Measurements from ENCODE around the gene GPX5.
"Not testable (repeated sequence)": the region's sequence is repeated elsewhere in the genome, so short reads cannot be mapped to it uniquely, and the experiment has no call there.

Gene GPX5

DNA sequence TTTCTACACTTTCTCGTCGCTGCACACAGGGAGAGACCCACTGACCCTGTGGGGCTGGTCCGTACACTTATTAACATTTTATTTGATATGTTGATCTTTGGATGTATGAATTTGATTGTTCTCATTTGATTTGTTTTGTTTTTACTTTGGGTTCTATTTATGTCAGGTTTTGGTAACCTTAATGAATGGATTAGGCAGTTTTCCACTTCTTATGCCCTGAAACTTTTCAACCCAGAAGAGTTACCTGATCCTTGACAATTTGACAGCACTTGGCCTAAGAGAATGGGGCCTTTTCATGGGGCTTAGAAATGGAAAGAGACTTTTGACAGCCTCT, 33.7 kb upstream of the GPX5 start:
- H3K9me3 ChIP-seq (ENCODE audit: control insufficient read depth in 5 of 5, low read length in 5 of 5) = no peaks in the 10 kb centered on the region
- H3K4me3 ChIP-seq (ENCODE audit: low read depth in 1 of 5, low read length in 5 of 5) = no peak overlapping the region
- H3K4me1 ChIP-seq (ENCODE audit: control insufficient read depth in 5 of 5, insufficient read depth in 5 of 5, low read length in 5 of 5) = peaks cover 0 to 14% (median 7%) of the 10 kb centered on the region in 5 donors
- H3K27ac ChIP-seq (ENCODE audit: low read depth, low read length) = no peak overlapping the region
- H3K9ac ChIP-seq (ENCODE audit: low read length in 5 of 5) = no peak overlapping the region
- no peaks in the 10 kb centered on the region for H3K36me3 ChIP-seq (ENCODE audit: control insufficient read depth in 5 of 5, insufficient read depth in 5 of 5, low read length in 5 of 5)
- H3K27me3 ChIP-seq (ENCODE audit: control insufficient read depth in 5 of 5, insufficient read depth in 4 of 5, low read length in 5 of 5) = peaks cover 0 to 4% (median 0%) of the 10 kb centered on the region in 5 donors

DNA sequence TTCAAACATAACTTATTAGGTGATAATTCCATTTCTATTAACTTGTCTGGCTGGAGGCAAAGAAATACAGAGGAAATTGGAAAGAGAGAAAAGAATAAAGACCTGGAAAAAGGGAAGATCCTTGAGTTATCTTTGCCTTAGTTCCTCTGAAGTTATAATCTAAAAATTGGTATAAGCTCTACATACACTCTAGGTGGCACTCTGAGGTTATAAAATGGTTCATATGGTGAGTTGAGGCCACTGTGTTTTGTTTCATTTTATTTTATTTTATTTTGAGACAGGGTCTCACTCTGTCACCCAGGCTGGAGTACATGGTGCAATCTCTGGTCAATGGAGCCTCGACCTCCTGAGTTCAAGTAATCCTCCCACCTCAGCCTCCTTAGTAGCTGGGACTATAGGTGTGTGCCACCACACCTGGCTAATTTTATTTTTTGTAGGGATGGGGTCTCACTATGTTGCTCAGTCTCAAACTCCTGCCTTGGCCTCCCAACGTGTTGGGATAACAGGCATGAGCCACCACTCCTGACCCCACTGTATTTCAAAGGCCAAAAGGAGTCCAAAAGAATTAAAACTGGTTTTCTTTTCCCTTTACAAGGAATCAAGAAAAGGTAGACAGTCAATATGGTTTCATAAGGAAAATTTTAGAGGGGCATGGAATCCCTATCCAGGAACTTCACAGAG, 29.4 kb upstream of the GPX5 start:
- peaks cover 0 to 11% (median 0%) of the 10 kb centered on the region in 5 donors for H3K27me3 ChIP-seq (ENCODE audit: control insufficient read depth in 5 of 5, insufficient read depth in 4 of 5, low read length in 5 of 5)
- H3K4me1 ChIP-seq (ENCODE audit: control insufficient read depth in 5 of 5, insufficient read depth in 5 of 5, low read length in 5 of 5) = no peaks in the 10 kb centered on the region
- no peak overlapping the region for H3K4me3 ChIP-seq (ENCODE audit: low read depth in 1 of 5, low read length in 5 of 5)
- no peaks in the 10 kb centered on the region for H3K9me3 ChIP-seq (ENCODE audit: control insufficient read depth in 5 of 5, low read length in 5 of 5)
- no peak overlapping the region for H3K27ac ChIP-seq (ENCODE audit: low read depth, low read length)
- H3K36me3 ChIP-seq (ENCODE audit: control insufficient read depth in 5 of 5, insufficient read depth in 5 of 5, low read length in 5 of 5) = no peaks in the 10 kb centered on the region
- H3K9ac ChIP-seq (ENCODE audit: low read length in 5 of 5) = no peak overlapping the region

DNA sequence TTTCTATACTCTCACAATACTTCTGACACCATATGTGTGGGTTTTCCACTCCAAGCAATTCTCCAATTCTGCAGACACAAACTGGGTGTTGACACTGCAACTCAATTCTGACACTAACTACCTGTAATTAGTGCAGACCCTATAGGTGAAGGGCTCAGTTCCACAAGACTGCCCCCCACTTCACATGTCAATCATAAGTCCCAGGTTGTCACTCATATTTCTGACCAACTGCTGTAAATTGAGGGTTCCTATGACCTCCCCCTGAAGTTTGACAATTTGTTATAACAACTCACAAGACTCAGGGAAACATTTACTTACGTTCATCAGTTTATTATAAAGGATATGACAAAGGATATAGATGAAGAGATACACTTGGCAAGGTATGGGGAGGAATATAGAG, 28.4 kb upstream of the GPX5 start:
- no peaks in the 10 kb centered on the region for H3K4me1 ChIP-seq (ENCODE audit: control insufficient read depth in 5 of 5, insufficient read depth in 5 of 5, low read length in 5 of 5)
- H3K27me3 ChIP-seq (ENCODE audit: control insufficient read depth in 5 of 5, insufficient read depth in 4 of 5, low read length in 5 of 5) = peaks cover 0 to 11% (median 0%) of the 10 kb centered on the region in 5 donors
- no peaks in the 10 kb centered on the region for H3K9me3 ChIP-seq (ENCODE audit: control insufficient read depth in 5 of 5, low read length in 5 of 5)
- H3K9ac ChIP-seq (ENCODE audit: low read length in 5 of 5) = no peak overlapping the region
- H3K36me3 ChIP-seq (ENCODE audit: control insufficient read depth in 5 of 5, insufficient read depth in 5 of 5, low read length in 5 of 5) = no peaks in the 10 kb centered on the region
- H3K4me3 ChIP-seq (ENCODE audit: low read depth in 1 of 5, low read length in 5 of 5) = no peak overlapping the region
- H3K27ac ChIP-seq (ENCODE audit: low read depth, low read length) = no peak overlapping the region

DNA sequence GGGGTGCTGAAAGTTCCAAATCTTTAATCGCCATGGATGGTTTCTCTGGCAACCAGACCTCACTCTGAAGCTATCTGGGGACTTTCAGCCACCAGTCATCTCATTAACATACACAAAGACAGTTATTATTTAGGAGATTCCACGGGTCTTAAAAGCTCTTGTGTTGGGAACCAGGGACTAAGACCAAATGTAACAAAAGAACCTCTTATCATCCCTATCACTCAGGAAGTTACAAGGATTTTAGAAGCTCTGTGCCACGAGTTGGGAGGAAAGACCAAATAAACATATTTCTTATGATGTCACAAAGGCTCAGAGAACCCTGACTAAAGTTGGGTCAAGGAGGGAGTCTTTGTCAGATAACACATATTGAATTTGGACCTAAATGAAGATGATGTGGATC, 27.8 kb upstream of the GPX5 start:
- Histone ChIP-seq H3K4me1 (ENCODE audit: control insufficient read depth in 5 of 5, insufficient read depth in 5 of 5, low read length in 5 of 5) (no peaks in the 10 kb centered on the region), H3K27me3 (ENCODE audit: control insufficient read depth in 5 of 5, insufficient read depth in 4 of 5, low read length in 5 of 5) (peaks cover 0 to 11% (median 0%) of the 10 kb centered on the region in 5 donors), H3K9me3 (ENCODE audit: control insufficient read depth in 5 of 5, low read length in 5 of 5) (no peaks in the 10 kb centered on the region)

DNA sequence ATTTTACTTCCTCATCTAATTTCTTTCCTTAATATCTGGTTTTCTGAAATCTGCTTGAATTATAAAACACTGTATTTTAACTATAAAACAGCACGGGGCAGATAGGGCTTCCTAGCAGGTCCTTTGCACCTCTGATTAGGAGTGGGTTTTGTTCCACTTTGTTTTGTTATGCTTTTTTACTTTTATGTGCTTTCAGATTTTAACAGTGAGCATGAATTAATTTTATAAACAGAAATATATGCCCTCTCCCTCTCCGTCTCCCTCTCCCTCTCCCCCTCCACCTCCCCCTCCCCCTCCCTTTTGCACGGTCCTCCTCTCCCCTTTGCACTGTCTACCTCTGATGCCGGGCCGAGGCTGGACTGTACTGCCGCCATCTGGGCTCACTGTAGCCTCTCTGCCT, 24.4 kb upstream of the GPX5 start:
- H3K9me3 ChIP-seq (ENCODE audit: control insufficient read depth in 5 of 5, low read length in 5 of 5) = no peaks in the 10 kb centered on the region
- no peaks in the 10 kb centered on the region for H3K36me3 ChIP-seq (ENCODE audit: control insufficient read depth in 5 of 5, insufficient read depth in 5 of 5, low read length in 5 of 5)
- H3K27ac ChIP-seq (ENCODE audit: low read depth, low read length) = no peak overlapping the region
- peaks cover 0 to 14% (median 3%) of the 10 kb centered on the region in 5 donors for H3K27me3 ChIP-seq (ENCODE audit: control insufficient read depth in 5 of 5, insufficient read depth in 4 of 5, low read length in 5 of 5)
- no peak overlapping the region for H3K4me3 ChIP-seq (ENCODE audit: low read depth in 1 of 5, low read length in 5 of 5)
- H3K4me1 ChIP-seq (ENCODE audit: control insufficient read depth in 5 of 5, insufficient read depth in 5 of 5, low read length in 5 of 5) = no peaks in the 10 kb centered on the region
- no peak overlapping the region for H3K9ac ChIP-seq (ENCODE audit: low read length in 5 of 5)

More for the DNA sequence above, 27.8 kb upstream of the GPX5 start:
- H3K9ac ChIP-seq (ENCODE audit: low read length in 5 of 5) = no peak overlapping the region
- H3K36me3 ChIP-seq (ENCODE audit: control insufficient read depth in 5 of 5, insufficient read depth in 5 of 5, low read length in 5 of 5) = no peaks in the 10 kb centered on the region
- H3K27ac ChIP-seq (ENCODE audit: low read depth, low read length) = no peak overlapping the region
- H3K4me3 ChIP-seq (ENCODE audit: low read depth in 1 of 5, low read length in 5 of 5) = no peak overlapping the region

DNA sequence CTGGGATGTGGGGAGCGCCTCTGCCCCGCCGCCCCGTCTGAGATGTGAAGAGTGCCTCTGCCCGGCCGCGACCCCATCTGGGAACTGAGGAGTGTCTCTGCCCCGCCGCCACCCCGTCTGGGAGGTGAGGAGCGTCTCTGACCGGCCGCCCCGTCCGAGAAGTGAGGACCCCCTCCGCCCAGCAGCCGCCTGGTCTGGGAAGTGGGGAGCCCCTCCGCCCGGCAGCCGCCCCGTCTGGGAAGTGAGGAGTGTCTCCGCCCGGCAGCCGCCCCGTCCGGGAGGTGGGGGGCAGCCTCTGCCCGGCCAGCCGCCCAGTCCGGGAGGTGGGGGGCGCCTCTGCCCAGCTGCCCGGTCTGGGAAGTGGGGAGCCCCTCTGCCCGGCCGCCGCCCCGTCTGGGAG, 23.5 kb upstream of the GPX5 start:
- H3K9me3 ChIP-seq (ENCODE audit: control insufficient read depth in 5 of 5, low read length in 5 of 5); H3K9ac ChIP-seq (ENCODE audit: low read length in 5 of 5); H3K36me3 ChIP-seq (ENCODE audit: control insufficient read depth in 5 of 5, insufficient read depth in 5 of 5, low read length in 5 of 5); H3K4me3 ChIP-seq (ENCODE audit: low read depth in 1 of 5, low read length in 5 of 5); H3K4me1 ChIP-seq (ENCODE audit: control insufficient read depth in 5 of 5, insufficient read depth in 5 of 5, low read length in 5 of 5); H3K27ac ChIP-seq (ENCODE audit: low read depth, low read length): not testable (repeated sequence)
- peaks cover 0 to 14% (median 3%) of the 10 kb centered on the region in 5 donors for H3K27me3 ChIP-seq (ENCODE audit: control insufficient read depth in 5 of 5, insufficient read depth in 4 of 5, low read length in 5 of 5)

DNA sequence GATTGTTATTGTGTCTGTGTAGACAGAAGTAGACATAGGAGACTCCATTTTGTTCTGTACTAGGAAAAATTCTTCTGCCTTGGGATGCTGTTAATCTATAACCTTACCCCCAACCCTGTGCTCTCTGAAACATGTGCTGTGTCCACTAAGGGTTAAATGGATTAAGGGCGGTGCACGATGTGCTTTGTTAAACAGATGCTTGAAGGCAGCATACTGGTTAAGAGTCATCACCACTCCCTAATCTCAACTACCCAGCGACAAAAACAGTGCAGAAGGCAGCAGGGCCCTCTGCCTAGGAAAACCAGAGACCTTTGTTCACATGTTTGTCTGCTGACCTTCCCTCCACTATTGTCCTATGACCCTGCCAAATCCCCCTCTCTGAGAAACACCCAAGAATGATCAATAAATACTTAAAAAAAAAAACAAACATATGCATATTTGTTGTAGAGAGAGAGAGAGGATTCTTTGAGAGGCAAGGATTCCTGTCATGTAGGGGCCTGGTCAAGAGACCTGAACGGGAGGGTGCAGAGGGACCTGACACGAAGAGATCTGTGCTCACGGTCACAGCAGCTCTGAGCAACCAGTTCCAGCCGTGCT, 22.9 kb upstream of the GPX5 start:
- not testable (repeated sequence) for H3K4me3 ChIP-seq (ENCODE audit: low read depth in 1 of 5, low read length in 5 of 5); H3K4me1 ChIP-seq (ENCODE audit: control insufficient read depth in 5 of 5, insufficient read depth in 5 of 5, low read length in 5 of 5); H3K9me3 ChIP-seq (ENCODE audit: control insufficient read depth in 5 of 5, low read length in 5 of 5); H3K9ac ChIP-seq (ENCODE audit: low read length in 5 of 5); H3K36me3 ChIP-seq (ENCODE audit: control insufficient read depth in 5 of 5, insufficient read depth in 5 of 5, low read length in 5 of 5); H3K27ac ChIP-seq (ENCODE audit: low read depth, low read length)
- H3K27me3 ChIP-seq (ENCODE audit: control insufficient read depth in 5 of 5, insufficient read depth in 4 of 5, low read length in 5 of 5) = peaks cover 0 to 14% (median 3%) of the 10 kb centered on the region in 5 donors

DNA sequence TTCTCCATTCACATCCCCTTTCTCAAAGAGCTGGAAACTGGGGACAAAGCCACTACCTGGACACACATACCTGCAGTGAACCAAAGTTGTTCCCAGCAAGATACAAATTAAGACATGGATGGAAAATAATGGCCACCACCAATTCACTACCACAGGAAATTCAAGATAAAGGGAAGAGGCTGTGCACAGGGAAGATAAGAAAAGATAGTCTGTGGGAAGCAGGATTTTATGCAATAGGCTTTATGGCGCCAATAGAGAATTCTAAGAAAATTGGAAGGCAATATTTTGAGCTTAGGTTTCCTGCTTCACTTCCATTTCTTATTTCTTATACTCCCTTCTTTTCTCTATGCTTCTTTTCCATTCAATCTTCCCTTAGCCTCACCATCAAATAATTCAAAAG, 19.9 kb upstream of the GPX5 start:
- Histone ChIP-seq H3K4me1 (ENCODE audit: control insufficient read depth in 5 of 5, insufficient read depth in 5 of 5, low read length in 5 of 5) (no peaks in the 10 kb centered on the region), H3K36me3 (ENCODE audit: control insufficient read depth in 5 of 5, insufficient read depth in 5 of 5, low read length in 5 of 5) (no peaks in the 10 kb centered on the region), H3K27me3 (ENCODE audit: control insufficient read depth in 5 of 5, insufficient read depth in 4 of 5, low read length in 5 of 5) (peaks cover 0 to 4% (median 0%) of the 10 kb centered on the region in 5 donors), H3K27ac (ENCODE audit: low read depth, low read length) (no peak overlapping the region), H3K9ac (ENCODE audit: low read length in 5 of 5) (no peak overlapping the region), H3K9me3 (ENCODE audit: control insufficient read depth in 5 of 5, low read length in 5 of 5) (no peaks in the 10 kb centered on the region), H3K4me3 (ENCODE audit: low read depth in 1 of 5, low read length in 5 of 5) (no peak overlapping the region)

DNA sequence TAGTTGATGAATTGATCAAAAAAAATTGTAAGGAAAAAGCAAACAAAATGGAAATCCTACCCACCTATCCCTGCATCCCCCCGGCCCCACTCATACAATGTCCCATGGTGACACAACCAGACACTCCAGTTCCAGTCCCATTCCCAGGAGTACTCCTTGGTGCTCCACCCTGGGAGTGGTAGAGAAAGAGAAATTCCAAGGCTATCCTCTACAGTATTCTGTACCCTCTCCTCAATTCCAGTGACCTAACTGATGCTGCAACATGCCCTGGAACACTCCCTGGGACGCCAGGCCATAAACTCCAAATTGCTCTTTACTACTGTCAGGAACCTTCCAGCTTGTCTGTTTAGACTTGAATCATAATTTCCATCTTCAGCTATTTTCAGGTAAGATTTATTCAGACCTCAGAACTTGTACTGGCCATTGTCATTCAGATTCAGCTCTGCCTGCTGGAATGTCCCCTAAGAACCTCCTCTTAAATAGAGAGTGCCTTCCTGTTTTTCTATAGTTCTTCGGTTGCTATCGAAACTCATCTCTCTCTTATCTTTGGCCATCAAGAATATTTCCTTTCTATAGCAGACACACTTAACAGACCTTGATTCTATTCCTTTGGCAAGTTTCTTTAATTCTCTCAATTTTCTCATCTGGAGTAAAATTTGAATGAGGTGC, 18.7 kb upstream of the GPX5 start:
- Histone ChIP-seq H3K4me3 (ENCODE audit: low read depth in 1 of 5, low read length in 5 of 5) (no peak overlapping the region), H3K4me1 (ENCODE audit: control insufficient read depth in 5 of 5, insufficient read depth in 5 of 5, low read length in 5 of 5) (no peaks in the 10 kb centered on the region), H3K9ac (ENCODE audit: low read length in 5 of 5) (no peak overlapping the region), H3K27me3 (ENCODE audit: control insufficient read depth in 5 of 5, insufficient read depth in 4 of 5, low read length in 5 of 5) (peaks cover 0 to 4% (median 0%) of the 10 kb centered on the region in 5 donors), H3K36me3 (ENCODE audit: control insufficient read depth in 5 of 5, insufficient read depth in 5 of 5, low read length in 5 of 5) (no peaks in the 10 kb centered on the region), H3K27ac (ENCODE audit: low read depth, low read length) (no peak overlapping the region), H3K9me3 (ENCODE audit: control insufficient read depth in 5 of 5, low read length in 5 of 5) (no peaks in the 10 kb centered on the region)

DNA sequence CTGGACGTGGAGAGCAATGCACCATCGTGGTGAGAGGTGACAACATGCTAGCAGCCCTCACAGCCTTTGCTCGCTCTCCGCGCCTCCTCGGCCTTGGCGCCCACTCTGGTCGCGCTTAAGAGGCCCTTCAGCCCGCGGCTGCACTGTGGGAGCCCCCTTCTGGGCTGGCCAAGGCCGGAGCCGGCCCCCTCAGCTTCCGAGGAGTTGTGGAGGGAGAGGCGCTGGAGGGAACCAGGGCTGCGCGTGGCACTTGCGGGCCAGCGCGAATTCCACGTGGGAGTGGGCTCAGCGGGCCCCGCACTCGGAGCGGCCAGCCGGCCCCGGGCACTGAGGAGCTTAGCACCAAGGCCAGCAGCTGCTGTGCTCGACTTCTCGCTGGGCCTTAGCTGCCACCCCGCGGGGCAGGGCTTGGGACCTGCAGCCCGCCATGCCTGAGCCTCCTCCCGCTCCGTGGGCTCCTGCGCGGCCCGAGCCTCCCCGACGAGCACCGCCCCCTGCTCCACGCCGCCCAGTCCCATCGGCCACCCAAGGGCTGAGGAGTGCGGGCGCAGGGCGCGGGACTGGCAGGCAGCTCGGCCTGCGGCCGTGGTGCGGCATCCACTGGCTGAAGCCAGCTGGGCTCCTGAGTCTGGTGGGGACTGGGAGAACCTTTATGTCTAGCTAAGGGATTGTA, 13.9 kb upstream of the GPX5 start:
- Histone ChIP-seq H3K27me3 (ENCODE audit: control insufficient read depth in 5 of 5, insufficient read depth in 4 of 5, low read length in 5 of 5) (peaks cover 0 to 7% (median 2%) of the 10 kb centered on the region in 5 donors), H3K4me1 (ENCODE audit: control insufficient read depth in 5 of 5, insufficient read depth in 5 of 5, low read length in 5 of 5) (no peaks in the 10 kb centered on the region), H3K9me3 (ENCODE audit: control insufficient read depth in 5 of 5, low read length in 5 of 5) (no peaks in the 10 kb centered on the region), H3K27ac (ENCODE audit: low read depth, low read length) (no peak overlapping the region), H3K4me3 (ENCODE audit: low read depth in 1 of 5, low read length in 5 of 5) (no peak overlapping the region), H3K36me3 (ENCODE audit: control insufficient read depth in 5 of 5, insufficient read depth in 5 of 5, low read length in 5 of 5) (no peaks in the 10 kb centered on the region), H3K9ac (ENCODE audit: low read length in 5 of 5) (no peak overlapping the region)

Data from subcutaneous abdominal adipose tissue (tissue), 5 donors.